T-cell (primary cell): ENCODE data around the gene EPB41L4A. TPM values are rescaled to one million over a fixed set of nuclear protein-coding genes. Genes with fewer than 3 reads are reported as not detected.
"Not testable (repeated sequence)": the region's sequence is repeated elsewhere in the genome, so short reads cannot be mapped to it uniquely, and the experiment has no call there.

ENCODE experiments used
- ATAC-seq, 4 experiments: fragments of 200-7000 bp in 3 of 4; fragments of 150-1000 bp in 1 of 4; cut with Tn5 transposase; replicated peaks in 1 of 4; 1 replicate in 3 of 4; 2 replicates in 1 of 4; pipeline ENCODE4 v1.10.0; 2021; ENCODE audit warnings: moderate library complexity in 3 of 4, mild to moderate bottlenecking in 2 of 4, moderate number of reproducible peaks in 1 of 4
- CTCF ChIA-PET, 2 donors: fragments of 300-600 bp; sonication (Branson Sonifier 250); formaldehyde crosslinking; loops; one replicate each; lab custom pipeline; 2022; ENCODE audit warnings: antibody characterized with exemption in 2 of 2; lab: Charles Lee
- POLR2A ChIA-PET, 2 donors: fragments of 300-600 bp; sonication (Branson Sonifier 250); formaldehyde crosslinking; loops; one replicate each; lab custom pipeline; 2022; ENCODE audit warnings: antibody characterized with exemption in 2 of 2; lab: Charles Lee
- DNase-seq, 35 experiments: peaks; one replicate each; pipeline versions ENCODE4 v3.0.0 to v3.0.0-alpha.2; 2013 to 2023
- H3K27ac ChIP-seq: one replicate; pipeline ENCODE4 v1.5.1; 2013; ENCODE audit warnings: low read length
- H3K27me3 ChIP-seq, 2 experiments: replicated peaks in 1 of 2; 1 replicate in 1 of 2; 2 replicates in 1 of 2; pipeline versions ENCODE4 v1.6.1 to v1.7.0; 2013; ENCODE audit warnings: low read length in 1 of 2, mixed read lengths in 1 of 2; ENCODE audit not compliant: control insufficient read depth in 2 of 2, insufficient read depth in 2 of 2; ENCODE audit errors: extremely low read depth in 1 of 2
- H3K36me3 ChIP-seq, 2 donors: 1 replicate in 1 of 2; 2 replicates in 1 of 2; pipeline versions ENCODE4 v1.6.1 to v1.7.0; 2013; ENCODE audit warnings: low read length in 1 of 2; ENCODE audit not compliant: control insufficient read depth in 2 of 2, insufficient read depth in 1 of 2; ENCODE audit errors: extremely low read depth in 1 of 2
- H3K4me1 ChIP-seq, 2 experiments: 1 replicate in 1 of 2; 2 replicates in 1 of 2; pipeline versions ENCODE4 v1.6.1 to v1.7.0; 2013; ENCODE audit warnings: low read length in 2 of 2, mixed read lengths in 1 of 2; ENCODE audit not compliant: insufficient read depth in 2 of 2, control insufficient read depth in 1 of 2; ENCODE audit errors: extremely low read depth in 1 of 2
- H3K4me3 ChIP-seq, 2 donors: 1 replicate in 1 of 2; 2 replicates in 1 of 2; pipeline versions ENCODE4 v1.5.1 to v1.7.0; 2013; ENCODE audit warnings: mild to moderate bottlenecking in 2 of 2, low read length in 1 of 2, moderate library complexity in 1 of 2; ENCODE audit not compliant: control insufficient read depth in 1 of 2; ENCODE audit errors: extremely low read depth in 1 of 2
- H3K9me3 ChIP-seq: 2 replicates; pipeline ENCODE4 v1.7.0; 2013
- H3K27ac Mint-ChIP-seq, 2 donors: one replicate each; pipeline ENCODE4 v1.8.0; 2020 to 2021; ENCODE audit warnings: mild to moderate bottlenecking in 2 of 2, mixed read lengths in 2 of 2
- H3K27me3 Mint-ChIP-seq, 2 donors: one replicate each; pipeline ENCODE4 v1.8.0; 2021 to 2022; ENCODE audit warnings: mixed read lengths in 2 of 2
- H3K36me3 Mint-ChIP-seq: one replicate; pipeline ENCODE4 v1.8.0; 2021; ENCODE audit warnings: mixed read lengths
- H3K4me1 Mint-ChIP-seq, 3 donors: one replicate each; pipeline ENCODE4 v1.8.0; 2020 to 2022; ENCODE audit warnings: mixed read lengths in 3 of 3, mild to moderate bottlenecking in 1 of 3
- H3K4me3 Mint-ChIP-seq, 3 donors: one replicate each; pipeline ENCODE4 v1.8.0; 2020 to 2022; ENCODE audit warnings: mild to moderate bottlenecking in 3 of 3, mixed read lengths in 3 of 3, moderate library complexity in 3 of 3
- H3K9me3 Mint-ChIP-seq, 3 donors: one replicate each; pipeline ENCODE4 v1.8.0; 2020 to 2022; ENCODE audit warnings: mixed read lengths in 3 of 3
- WGBS: methylation state at CpG from one replicate; pipeline ENCODE4 v1.1.5; 2013; ENCODE audit warnings: missing lambda C conversion rate; ENCODE audit not compliant: insufficient coverage; 5-methylcytosine and 5-hydroxymethylcytosine counted together
- total RNA-seq, 35 experiments: library from RNA in 6 of 35; stranded (reverse) in 6 of 35; fragments of 120-200 nt in 1 of 35; gene quantifications; one replicate each; pipeline versions ENCODE4 v1.2.1 to v1.2.4 and lab custom pipeline; 2013 to 2026

The EPB41L4A gene
- total RNA-seq, 5 donors from 2014 or later (not counting 1 experiment from before 2014, with no cell fraction given) = 0.47 to 2.5 (median 1.5) TPM

DNA sequence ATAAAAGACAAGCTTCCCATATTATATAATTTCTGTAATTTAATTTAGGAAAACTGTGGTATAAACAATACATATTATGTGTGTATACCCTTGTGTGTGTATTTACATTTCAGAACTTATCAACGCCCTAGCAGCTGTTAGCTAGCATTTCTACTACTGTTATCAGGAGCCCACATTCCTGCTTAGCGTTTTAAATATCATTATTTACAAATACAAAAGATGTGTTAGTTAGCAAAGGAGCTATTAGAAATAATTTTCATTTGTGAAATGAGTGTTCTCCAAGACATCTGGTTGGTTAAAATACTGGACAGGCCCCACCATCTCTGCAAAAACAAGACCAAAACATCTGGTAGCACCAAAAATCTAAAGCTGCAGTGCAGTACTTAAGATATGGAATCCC lies 48.0 kb downstream of the EPB41L4A start:
- H3K36me3 Mint-ChIP-seq = no peaks in the 10 kb centered on the region
- no peaks in the 10 kb centered on the region for H3K4me1 ChIP-seq
- ChIA-PET POLR2A (no interaction called here), CTCF (no interaction called here)
- no peak for ATAC-seq
- DNase-seq = no peak
- H3K9me3 Mint-ChIP-seq = no peaks in the 10 kb centered on the region
- peaks cover 0 to 2% of the 10 kb centered on the region in 2 experiments for H3K27me3 ChIP-seq
- no peaks in the 10 kb centered on the region for H3K36me3 ChIP-seq
- no peaks in the 10 kb centered on the region for H3K9me3 ChIP-seq
- WGBS = no CpG with 5 or more reads among the region's 2 CpGs
- no peak overlapping the region for H3K4me3 Mint-ChIP-seq
- H3K27ac Mint-ChIP-seq = no peak overlapping the region
- H3K27ac ChIP-seq = no peak overlapping the region
- no peak overlapping the region for H3K4me3 ChIP-seq
- peaks cover 16 to 24% of the 10 kb centered on the region in 2 donors for H3K27me3 Mint-ChIP-seq
- H3K4me1 Mint-ChIP-seq = no peaks in the 10 kb centered on the region

DNA sequence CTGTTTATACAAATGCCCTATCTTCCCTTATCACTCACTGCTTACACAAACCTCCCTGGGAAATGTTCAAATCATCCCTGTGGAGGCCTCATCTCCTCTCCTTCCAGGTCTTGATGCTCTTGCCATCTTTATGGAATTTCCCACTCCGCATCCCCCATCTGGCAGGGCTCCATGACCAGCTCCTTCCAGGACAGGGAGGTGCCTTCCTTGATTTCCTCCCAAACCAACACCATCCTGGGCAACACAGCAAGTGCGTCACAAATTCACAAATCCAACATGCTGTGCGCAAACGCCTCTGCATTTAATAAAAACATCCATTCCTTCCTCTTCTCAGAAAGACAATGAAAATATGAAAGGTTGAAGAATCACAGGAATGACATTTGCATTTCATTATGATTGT lies 51.7 kb downstream of the EPB41L4A start:
- no peaks in the 10 kb centered on the region for H3K36me3 Mint-ChIP-seq
- Histone ChIP-seq H3K4me3 (no peak overlapping the region), H3K27me3 (peaks cover 0 to 2% of the 10 kb centered on the region in 2 experiments), H3K36me3 (no peaks in the 10 kb centered on the region), H3K4me1 (no peaks in the 10 kb centered on the region), H3K9me3 (no peaks in the 10 kb centered on the region), H3K27ac (no peak overlapping the region)
- no peaks in the 10 kb centered on the region for H3K9me3 Mint-ChIP-seq
- H3K27ac Mint-ChIP-seq = no peak overlapping the region
- CTCF ChIA-PET = no interaction called here
- no peak overlapping the region for H3K4me3 Mint-ChIP-seq
- H3K4me1 Mint-ChIP-seq = no peaks in the 10 kb centered on the region
- no peak for DNase-seq
- 100% methylated on average over 1 of the region's 4 CpGs for WGBS
- peaks cover 3 to 8% of the 10 kb centered on the region in 2 donors for H3K27me3 Mint-ChIP-seq
- ATAC-seq = no peak
- POLR2A ChIA-PET = no interaction called here

DNA sequence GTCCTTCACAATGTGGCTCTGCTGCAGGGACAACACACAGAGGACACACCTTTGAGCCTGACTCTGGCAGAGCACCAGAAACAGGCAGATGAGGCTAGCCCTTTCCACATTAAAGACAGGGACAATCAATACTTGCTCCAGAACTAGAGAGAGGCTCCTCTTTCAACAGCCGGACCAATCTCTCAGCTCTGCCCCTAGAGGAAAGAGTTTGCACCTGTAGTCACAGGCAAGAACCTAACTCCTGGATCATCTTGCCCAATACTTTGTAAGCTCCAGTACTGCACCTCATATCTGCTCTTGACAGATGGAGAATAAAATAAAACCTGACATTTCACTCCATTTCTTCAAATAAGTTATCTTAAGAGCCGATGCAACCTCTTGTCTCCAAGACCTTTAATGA lies 52.1 kb downstream of the EPB41L4A start:
- H3K27ac ChIP-seq = no peak overlapping the region
- Mint-ChIP-seq H3K4me3 (no peak overlapping the region), H3K9me3 (no peaks in the 10 kb centered on the region), H3K27ac (no peak overlapping the region), H3K36me3 (no peaks in the 10 kb centered on the region), H3K4me1 (no peaks in the 10 kb centered on the region), H3K27me3 (peaks cover 3 to 4% of the 10 kb centered on the region in 2 donors)
- no peaks in the 10 kb centered on the region for H3K4me1 ChIP-seq
- POLR2A ChIA-PET = no interaction called here
- no peak overlapping the region for H3K4me3 ChIP-seq
- no peaks in the 10 kb centered on the region for H3K9me3 ChIP-seq
- 100% methylated on average over 1 of the region's 2 CpGs for WGBS
- DNase-seq (no peak), ATAC-seq (no peak)
- H3K27me3 ChIP-seq = peaks cover 0 to 2% of the 10 kb centered on the region in 2 experiments
- no peaks in the 10 kb centered on the region for H3K36me3 ChIP-seq
- CTCF ChIA-PET = no interaction called here

DNA sequence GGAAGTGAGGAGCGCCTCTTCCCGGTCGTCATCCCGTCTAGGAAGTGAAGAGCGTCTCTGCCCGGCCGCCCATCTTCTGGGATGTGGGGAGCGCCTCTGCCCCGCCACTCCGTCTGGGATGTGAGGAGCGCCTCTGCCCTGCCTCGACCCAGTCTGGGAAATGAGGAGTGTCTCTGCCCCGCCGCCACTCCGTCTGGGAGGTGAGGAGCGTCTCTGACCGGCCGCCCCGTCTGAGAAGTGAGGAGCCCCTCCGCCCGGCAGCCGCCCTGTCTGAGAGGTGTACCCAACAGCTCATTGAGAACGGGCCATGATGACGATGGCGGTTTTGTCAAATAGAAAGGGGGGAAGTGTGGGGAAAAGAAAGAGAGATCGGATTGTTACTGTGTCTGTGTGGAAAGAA lies 58.3 kb downstream of the EPB41L4A start:
- H3K36me3 Mint-ChIP-seq, H3K4me1 Mint-ChIP-seq, H3K27me3 Mint-ChIP-seq, ATAC-seq, H3K36me3 ChIP-seq, H3K4me3 ChIP-seq, H3K27ac Mint-ChIP-seq, H3K4me3 Mint-ChIP-seq, H3K27ac ChIP-seq, DNase-seq, CTCF ChIA-PET, H3K9me3 ChIP-seq, H3K4me1 ChIP-seq, H3K27me3 ChIP-seq, POLR2A ChIA-PET, H3K9me3 Mint-ChIP-seq: not testable (repeated sequence)
- WGBS = 99% methylated on average over 10 of the region's 26 CpGs

DNA sequence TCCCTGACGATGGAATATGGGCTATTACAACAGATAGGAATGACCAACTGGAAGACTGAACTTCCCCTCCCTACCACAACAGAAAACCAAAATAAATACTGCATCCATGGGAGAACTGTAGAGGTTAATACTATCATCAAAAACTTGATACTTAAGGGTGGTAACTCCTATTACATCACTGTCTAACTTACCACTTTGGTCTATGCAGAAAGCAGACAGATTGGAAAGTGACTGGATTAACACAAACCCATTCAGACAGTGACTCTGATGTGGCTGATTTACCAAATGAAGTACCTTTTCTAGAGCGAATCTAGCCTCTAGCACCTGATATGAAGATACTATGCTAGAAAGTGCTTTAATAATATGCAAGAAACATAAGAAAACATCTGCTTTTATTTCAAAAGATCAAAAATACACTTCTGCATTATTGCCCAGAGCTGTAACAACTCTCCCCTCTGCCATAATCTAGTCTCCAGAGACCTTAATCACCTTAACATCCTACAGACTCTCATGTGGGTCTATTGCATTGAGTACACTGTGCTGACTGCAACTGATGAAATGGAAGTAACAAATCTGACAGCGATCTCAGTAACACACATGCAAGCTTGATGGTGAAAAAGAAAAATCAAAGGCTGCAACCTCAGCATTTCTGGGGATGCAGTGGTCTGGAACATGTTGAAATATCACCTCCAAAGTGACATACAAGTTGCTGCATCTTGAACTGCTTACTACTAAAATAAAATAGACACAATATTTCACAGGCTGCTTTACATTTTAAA lies 62.7 kb downstream of the EPB41L4A start:
- H3K9me3 ChIP-seq = no peaks in the 10 kb centered on the region
- H3K27me3 ChIP-seq = no peaks in the 10 kb centered on the region
- DNase-seq (no peak), ATAC-seq (no peak)
- Mint-ChIP-seq H3K4me3 (no peak overlapping the region), H3K9me3 (no peaks in the 10 kb centered on the region), H3K36me3 (no peaks in the 10 kb centered on the region), H3K4me1 (no peaks in the 10 kb centered on the region), H3K27me3 (peaks cover 3 to 5% of the 10 kb centered on the region in 2 donors), H3K27ac (no peak overlapping the region)
- H3K4me1 ChIP-seq = no peaks in the 10 kb centered on the region
- H3K36me3 ChIP-seq = no peaks in the 10 kb centered on the region
- WGBS = 100% methylated on average over 1 of the region's 3 CpGs
- POLR2A ChIA-PET = no interaction called here
- no peak overlapping the region for H3K27ac ChIP-seq
- no peak overlapping the region for H3K4me3 ChIP-seq
- CTCF ChIA-PET = no interaction called here

DNA sequence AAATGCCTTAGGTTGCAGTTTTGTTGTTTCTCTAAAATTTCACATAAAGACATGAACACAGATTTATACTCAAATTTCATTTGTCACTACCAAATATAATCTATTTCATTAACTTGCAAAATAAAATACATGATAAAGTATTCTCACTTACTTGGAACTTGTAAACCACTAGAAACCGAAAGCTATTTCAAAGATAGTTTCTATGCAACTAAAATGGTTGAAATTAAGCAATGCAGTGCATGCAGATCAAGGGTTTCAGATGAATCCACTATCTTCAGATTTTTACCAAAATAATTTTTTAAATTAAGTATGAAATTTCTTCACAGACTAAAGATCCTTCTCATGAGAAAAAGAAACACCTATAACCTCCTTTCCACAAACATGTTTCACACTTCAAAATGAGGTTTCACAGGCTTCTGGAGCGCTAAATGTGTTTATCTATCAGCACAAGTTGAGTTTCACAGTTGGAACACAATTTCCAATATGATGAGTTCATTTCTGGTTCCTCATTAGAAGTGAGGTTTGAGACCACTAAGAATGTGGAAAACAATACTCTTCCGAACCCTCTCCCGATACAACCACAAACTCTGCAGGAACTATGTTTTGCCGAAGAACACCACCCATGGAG lies 63.9 kb downstream of the EPB41L4A start:
- WGBS = no CpG with 5 or more reads among the region's 5 CpGs
- Histone ChIP-seq H3K36me3 (no peaks in the 10 kb centered on the region), H3K4me3 (no peak overlapping the region), H3K27ac (no peak overlapping the region), H3K4me1 (no peaks in the 10 kb centered on the region), H3K27me3 (no peaks in the 10 kb centered on the region), H3K9me3 (no peaks in the 10 kb centered on the region)
- Mint-ChIP-seq H3K27ac (no peak overlapping the region), H3K27me3 (peaks cover 3 to 5% of the 10 kb centered on the region in 2 donors), H3K4me1 (no peaks in the 10 kb centered on the region), H3K4me3 (no peak overlapping the region), H3K9me3 (no peaks in the 10 kb centered on the region), H3K36me3 (no peaks in the 10 kb centered on the region)
- POLR2A ChIA-PET = no interaction called here
- CTCF ChIA-PET = no interaction called here
- no peak for DNase-seq
- no peak for ATAC-seq
